Heart right ventricle (tissue), 16 donors: Measurements from ENCODE around the gene CTNNA1. TPM values are rescaled to one million over a fixed set of nuclear protein-coding genes. Genes with fewer than 3 reads are reported as not detected.

ENCODE experiments used
- ATAC-seq, 8 donors: fragments of 200-7000 bp; cut with Tn5 transposase; one replicate each; pipeline ENCODE4 v1.9.1; 2020; ENCODE audit warnings: mild to moderate bottlenecking in 8 of 8, moderate library complexity in 8 of 8, moderate number of reproducible peaks in 1 of 8
- DNase-seq, 2 donors: peaks; one replicate each; pipeline ENCODE4 v3.0.0-alpha.2; 2020
- H3K27ac ChIP-seq, 10 donors: fragments of 200-600 bp; sonication (generic) in 2 of 10; one replicate each; pipeline versions ENCODE4 v1.5.0 to v1.8.0; 2020 to 2022; ENCODE audit warnings: mild to moderate bottlenecking in 3 of 10
- H3K27me3 ChIP-seq, 7 donors: fragments of 200-600 bp; one replicate each; pipeline ENCODE4 v1.8.0; 2021 to 2022; ENCODE audit warnings: mild to moderate bottlenecking in 2 of 7
- H3K36me3 ChIP-seq, 9 donors: fragments of 200-600 bp; sonication (generic) in 1 of 9; one replicate each; pipeline versions ENCODE4 v1.5.0 to v1.8.0; 2020 to 2022; ENCODE audit warnings: mild to moderate bottlenecking in 2 of 9
- H3K4me1 ChIP-seq, 9 donors: fragments of 200-600 bp; sonication (generic) in 1 of 9; one replicate each; pipeline versions ENCODE4 v1.5.0 to v1.8.0; 2020 to 2022; ENCODE audit warnings: mild to moderate bottlenecking in 4 of 9
- H3K4me3 ChIP-seq, 10 donors: fragments of 200-600 bp; sonication (generic) in 2 of 10; one replicate each; pipeline versions ENCODE4 v1.5.0 to v1.8.0; 2020 to 2022; ENCODE audit warnings: mild to moderate bottlenecking in 7 of 10, moderate library complexity in 2 of 10
- H3K9me3 ChIP-seq, 11 donors: fragments of 200-600 bp in 10 of 11; sonication (generic) in 2 of 11; one replicate each; pipeline versions ENCODE4 v1.5.0 to v1.8.0; 2013 to 2022; ENCODE audit warnings: mild to moderate bottlenecking in 2 of 11, control low read depth in 1 of 11, moderate library complexity in 1 of 11
- WGBS, 2 donors: extraction: QIAGEN DNeasy Blood & Tissue Kit; methylation state at CpG; one replicate each; pipeline ENCODE4 v1.1.7; 2013; ENCODE audit warnings: inconsistent platforms in 1 of 2; 5-methylcytosine and 5-hydroxymethylcytosine counted together
- intact Hi-C, 10 donors: fragments of 100-400 bp; cut with DNase I; formaldehyde crosslinking; loops; one replicate each; pipeline versions ENCODE4 v1.11.1 to v1.14.2; 2022
- polyA plus RNA-seq, 2 donors: library from polyadenylated mRNA; stranded (reverse); fragments of 200-250 nt; gene quantifications; one replicate each; pipeline ENCODE4 v1.2.3, GENCODE V29; 2013
- total RNA-seq, 10 donors: library from RNA; stranded (reverse); fragmentation: NEBNext Ultra II Directional in 3 of 10; extraction: Animal tissue kit (Norgen Biotek cat#: 25700) in 3 of 10; gene quantifications; one replicate each; pipeline versions ENCODE4 v1.2.1 to v1.2.4, GENCODE V29; 2021 to 2023
- TF ChIP-seq, protein P1 (sequence below), 9 donors: fragments of 200-600 bp; sonication (generic) in 2 of 9; IDR thresholded peaks; one replicate each; pipeline versions ENCODE4 v1.5.0 to v1.8.0; 2021 to 2022; ENCODE audit warnings: antibody characterized with exemption in 9 of 9, mild to moderate bottlenecking in 5 of 9, moderate library complexity in 1 of 9
- donor health status: Arrhythmogenic right ventricular cardiomyopathy.
- donor health status: ischemic (EF 13 %, LVEDD 7.1; RV severe dilation, severe dysfunction).
- donor health status: healthy with polysubstance abuse.
- donor health status: DM: no; HTN: yes; CAD: no.
- donor health status: DM: no; HTN: no; CAD: no.
- donor health status: ischemic (EF 25% LVEDD 6.9; RV normal size, moderate dysfunction).
- donor health status: ischemic (EF 25% LVEDD 5.7; RV mildly dilated, moderate dysfunction).
- donor health status: healthy.
- donor health status: DM: yes; HTN: yes; CAD: no.
- donor health status: Ischemic cardiomyopathy.
- donor health status: ischemic (EF 35%, LVEDD 5.7; RV mildly dilated, moderate dysfunction).
- donor health status: nonischemic (EF 11% LVEDD 7.7; RV severe dilation, severe dysfunction).
- donor health status: DM: yes; HTN: yes; CAD: no.
- donor health status: PGD.
- donor health status: ischemic (EF 29% LVEDD 5.4; RV normal size, mild dysfunction).
- donor health status: nonischemic (EF 23%, LVEDD 6.1; RV moderate dilation, normal function).

CTNNA1 gene
- total and polyA plus RNA-seq, 12 donors = 128 to 416 (median 379) TPM

DNA sequence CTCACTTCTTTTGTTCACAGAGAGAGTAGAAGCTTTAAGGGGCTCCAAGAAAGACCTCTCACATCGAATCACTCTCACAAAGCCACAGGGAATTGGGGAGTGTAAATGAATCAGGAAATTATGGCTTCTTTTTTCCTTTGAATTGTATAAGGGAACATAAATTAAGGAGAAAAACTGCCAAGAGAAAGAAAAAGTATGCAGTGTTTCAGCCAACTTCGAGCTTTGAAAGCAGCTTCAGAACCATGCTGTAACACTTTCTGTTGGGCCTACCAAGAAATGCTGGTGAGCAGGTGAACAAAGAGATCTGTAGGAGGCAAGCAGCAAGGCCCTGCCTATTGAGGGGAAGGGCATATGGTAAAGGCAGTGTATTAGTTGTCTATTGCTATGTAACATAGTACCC is 33.4 kb upstream of the CTNNA1 start:
- Histone ChIP-seq H3K27ac (no peak overlapping the region), H3K4me1 (peaks cover 0 to 16% (median 8%) of the 10 kb centered on the region in 9 donors), H3K27me3 (peaks cover 0 to 7% (median 0%) of the 10 kb centered on the region in 7 donors), H3K4me3 (no peak overlapping the region), H3K9me3 (no peaks in the 10 kb centered on the region), H3K36me3 (no peaks in the 10 kb centered on the region)
- ATAC-seq (no peak), DNase-seq (no peak)
- TF ChIP-seq, protein P1, sequence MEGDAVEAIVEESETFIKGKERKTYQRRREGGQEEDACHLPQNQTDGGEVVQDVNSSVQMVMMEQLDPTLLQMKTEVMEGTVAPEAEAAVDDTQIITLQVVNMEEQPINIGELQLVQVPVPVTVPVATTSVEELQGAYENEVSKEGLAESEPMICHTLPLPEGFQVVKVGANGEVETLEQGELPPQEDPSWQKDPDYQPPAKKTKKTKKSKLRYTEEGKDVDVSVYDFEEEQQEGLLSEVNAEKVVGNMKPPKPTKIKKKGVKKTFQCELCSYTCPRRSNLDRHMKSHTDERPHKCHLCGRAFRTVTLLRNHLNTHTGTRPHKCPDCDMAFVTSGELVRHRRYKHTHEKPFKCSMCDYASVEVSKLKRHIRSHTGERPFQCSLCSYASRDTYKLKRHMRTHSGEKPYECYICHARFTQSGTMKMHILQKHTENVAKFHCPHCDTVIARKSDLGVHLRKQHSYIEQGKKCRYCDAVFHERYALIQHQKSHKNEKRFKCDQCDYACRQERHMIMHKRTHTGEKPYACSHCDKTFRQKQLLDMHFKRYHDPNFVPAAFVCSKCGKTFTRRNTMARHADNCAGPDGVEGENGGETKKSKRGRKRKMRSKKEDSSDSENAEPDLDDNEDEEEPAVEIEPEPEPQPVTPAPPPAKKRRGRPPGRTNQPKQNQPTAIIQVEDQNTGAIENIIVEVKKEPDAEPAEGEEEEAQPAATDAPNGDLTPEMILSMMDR (IDR thresholded peaks at IDR 0.05) = no peak
- WGBS, 2 donors = 65 to 78% methylated on average over 2 of the region's 2 CpGs
- intact Hi-C loops = no loop called here

DNA sequence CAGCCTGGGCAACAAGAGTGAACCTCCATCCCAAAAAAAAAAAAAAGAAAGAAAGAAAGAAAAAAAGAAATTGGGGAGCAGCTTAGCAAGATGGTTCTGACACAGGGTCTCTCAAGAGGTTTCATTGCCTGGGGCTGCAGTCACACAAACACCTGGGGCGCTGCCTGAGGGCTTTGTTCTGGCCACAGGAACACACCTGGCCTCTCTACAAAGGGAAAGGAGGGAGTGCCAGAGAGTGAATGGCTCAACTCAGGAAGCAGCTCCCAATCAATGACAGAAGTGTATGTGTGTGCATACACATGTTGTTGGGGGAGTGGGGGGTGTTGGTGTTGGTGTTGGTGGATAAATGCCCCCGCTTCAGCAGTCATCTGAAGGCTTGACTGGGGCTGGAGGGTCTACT is 32.4 kb upstream of the CTNNA1 start:
- DNase-seq (no peak), ATAC-seq (no peak)
- Histone ChIP-seq H3K27ac (no peak overlapping the region), H3K4me1 (peaks cover 5 to 25% (median 16%) of the 10 kb centered on the region in 9 donors), H3K9me3 (no peaks in the 10 kb centered on the region), H3K36me3 (no peaks in the 10 kb centered on the region), H3K4me3 (no peak overlapping the region), H3K27me3 (peaks cover 0 to 7% (median 0%) of the 10 kb centered on the region in 7 donors)
- intact Hi-C loops = no loop called here
- 95 to 97% methylated on average over 2 of the region's 2 CpGs for WGBS, 2 donors
- TF ChIP-seq, protein P1 (IDR thresholded peaks at IDR 0.05) = no peak

DNA sequence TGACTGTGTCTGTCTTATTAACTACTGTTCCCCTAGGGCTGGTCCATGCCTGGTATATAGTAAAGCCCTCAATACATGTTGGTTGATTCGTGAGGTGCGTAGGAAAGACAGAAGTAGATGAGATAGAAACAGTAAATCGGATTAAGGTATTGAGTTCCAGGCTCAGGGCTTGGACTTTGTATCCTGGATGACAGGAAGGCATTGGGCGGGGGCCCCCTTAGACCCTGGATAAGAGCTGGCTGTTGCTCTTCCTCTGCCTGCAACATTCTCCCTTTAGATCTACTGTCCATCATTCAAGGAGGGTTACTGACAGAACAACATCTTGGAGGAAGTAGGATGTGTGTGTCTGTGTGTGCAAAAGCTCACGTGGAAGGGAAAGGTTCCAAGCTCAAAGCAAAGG is 31.2 kb upstream of the CTNNA1 start:
- peaks cover 6 to 32% (median 16%) of the 10 kb centered on the region in 9 donors for H3K4me1 ChIP-seq
- H3K27me3 ChIP-seq = peaks cover 0 to 7% (median 0%) of the 10 kb centered on the region in 7 donors
- TF ChIP-seq, protein P1 (IDR thresholded peaks at IDR 0.05) = no peak
- intact Hi-C loops = no loop called here
- WGBS, 2 donors = 73 to 74% methylated on average over 5 of the region's 5 CpGs
- no peaks in the 10 kb centered on the region for H3K9me3 ChIP-seq
- ATAC-seq = no peak
- H3K4me3 ChIP-seq = no peak overlapping the region
- no peak overlapping the region for H3K27ac ChIP-seq
- DNase-seq = no peak
- no peaks in the 10 kb centered on the region for H3K36me3 ChIP-seq

DNA sequence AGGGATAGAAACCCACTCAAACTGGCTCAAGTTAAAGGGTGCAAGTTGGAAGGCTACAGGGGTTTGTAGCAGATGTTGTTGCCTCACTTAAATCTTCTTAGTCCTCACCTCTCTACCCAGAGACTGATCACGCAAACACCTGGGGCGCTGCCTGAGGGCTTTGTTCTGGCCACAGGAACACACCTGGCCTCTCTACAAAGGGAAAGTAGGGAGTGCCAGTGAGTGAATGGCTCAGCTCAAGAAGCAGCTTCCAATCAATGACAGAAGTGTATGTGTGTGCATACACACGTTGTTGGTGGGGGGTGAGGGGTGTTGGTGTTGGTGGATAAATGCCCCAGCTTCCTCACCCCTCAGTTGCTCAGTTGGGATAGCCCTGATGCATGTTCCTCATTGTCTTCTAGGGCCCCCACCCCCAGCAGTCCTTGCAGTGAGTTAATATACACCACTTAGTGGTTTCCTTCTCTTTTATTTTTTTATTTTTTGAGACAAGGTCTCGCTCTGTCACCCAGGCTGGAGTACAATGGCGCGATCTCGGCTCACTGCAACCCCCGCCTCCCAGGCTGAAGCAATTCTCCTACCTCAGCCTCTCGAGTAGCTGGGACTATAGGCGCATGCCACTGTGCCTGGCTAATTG is 30.6 kb upstream of the CTNNA1 start:
- Histone ChIP-seq H3K27me3 (peaks cover 0 to 7% (median 0%) of the 10 kb centered on the region in 7 donors), H3K27ac (no peak overlapping the region), H3K36me3 (no peaks in the 10 kb centered on the region), H3K4me3 (no peak overlapping the region), H3K9me3 (no peaks in the 10 kb centered on the region), H3K4me1 (peaks cover 6 to 32% (median 16%) of the 10 kb centered on the region in 9 donors)
- ATAC-seq = no peak
- DNase-seq = no peak
- intact Hi-C loops = no loop called here
- WGBS, 2 donors = 82 to 83% methylated on average over 10 of the region's 10 CpGs
- TF ChIP-seq, protein P1 (IDR thresholded peaks at IDR 0.05) = no peak
